Loucy (cell line): ENCODE data around the gene MMS19.

Experiments
- H2AFZ ChIP-seq: fragments of 200-600 bp; sonication (generic); 2 replicates; pipeline ENCODE4 v1.6.0; 2016; ENCODE audit warnings: antibody characterized with exemption, mild to moderate bottlenecking, low read length, moderate library complexity
- H3F3A ChIP-seq: fragments of 200-600 bp; 2 replicates; pipeline ENCODE4 v1.6.0; 2016; ENCODE audit warnings: antibody characterized with exemption, low read depth, mild to moderate bottlenecking
- H3K27me3 ChIP-seq: fragments of 200-600 bp; sonication (generic); 2 replicates; pipeline ENCODE4 v1.6.1; 2014; ENCODE audit warnings: low read length, mild to moderate bottlenecking; ENCODE audit not compliant: insufficient read depth, poor library complexity, severe bottlenecking
- H3K36me3 ChIP-seq: fragments of 200-600 bp; sonication (generic); 2 replicates; pipeline ENCODE4 v1.6.1; 2016; ENCODE audit warnings: low read length; ENCODE audit not compliant: insufficient read depth
- H3K4me1 ChIP-seq: fragments of 200-600 bp; sonication (generic); 2 replicates; pipeline ENCODE4 v1.5.1; 2014; ENCODE audit warnings: low read length, mild to moderate bottlenecking; ENCODE audit not compliant: insufficient read depth, poor library complexity, severe bottlenecking
- H3K4me2 ChIP-seq: fragments of 200-600 bp; sonication (generic); 2 replicates; pipeline ENCODE4 v1.6.0; 2014; ENCODE audit warnings: antibody characterized with exemption, low read length, low read depth, mild to moderate bottlenecking; ENCODE audit not compliant: poor library complexity, severe bottlenecking
- H3K4me3 ChIP-seq: fragments of 200-600 bp; sonication (generic); 2 replicates; pipeline ENCODE4 v1.5.1; 2014; ENCODE audit warnings: low read length, mild to moderate bottlenecking, mixed read lengths; ENCODE audit not compliant: poor library complexity, severe bottlenecking
- H3K79me2 ChIP-seq: fragments of 200-600 bp; sonication (generic); 2 replicates; pipeline ENCODE4 v1.6.1; 2014; ENCODE audit warnings: low read length; ENCODE audit not compliant: insufficient read depth
- H3K9ac ChIP-seq: fragments of 200-600 bp; sonication (generic); 2 replicates; pipeline ENCODE4 v1.6.0; 2014; ENCODE audit warnings: mild to moderate bottlenecking, low read depth, low read length, moderate library complexity; ENCODE audit not compliant: poor library complexity, severe bottlenecking
- H3K9me2 ChIP-seq: fragments of 200-600 bp; sonication (generic); replicated peaks from 2 replicates; pipeline ENCODE4 v1.6.1; 2016; ENCODE audit warnings: low read depth, low read length, mixed read lengths
- H3K9me3 ChIP-seq: fragments of 200-600 bp; sonication (generic); 2 replicates; pipeline ENCODE4 v1.6.1; 2014; ENCODE audit warnings: mild to moderate bottlenecking, antibody characterized with exemption, low read length, low read depth; ENCODE audit not compliant: insufficient read depth
- H4K20me1 ChIP-seq: fragments of 200-600 bp; sonication (generic); 2 replicates; pipeline ENCODE4 v1.6.0; 2014; ENCODE audit warnings: antibody characterized with exemption, low read length, mild to moderate bottlenecking; ENCODE audit not compliant: insufficient read depth, poor library complexity, severe bottlenecking
- CTCF ChIP-seq: fragments of 200-600 bp; sonication (generic); conservative IDR thresholded peaks from 2 replicates; pipeline ENCODE4 v1.5.1; 2014; ENCODE audit warnings: mild to moderate bottlenecking, antibody characterized with exemption, low read length
- EZH2phosphoT487 ChIP-seq: fragments of 200-600 bp; IDR thresholded peaks from 2 replicates; pipeline ENCODE4 v1.6.1; 2018; ENCODE audit warnings: antibody characterized with exemption, mild to moderate bottlenecking, moderate library complexity, borderline replicate concordance

The MMS19 gene

GRCh38 chr10:97518301-97519043 is 20.2 kb upstream of the MMS19 start:
- H4K20me1 ChIP-seq, result no peaks in the 10 kb centered on the region
- H3K27me3 ChIP-seq, result no peaks in the 10 kb centered on the region
- no peaks in the 10 kb centered on the region for H3K9me2 ChIP-seq
- no peak overlapping the region for H2AFZ ChIP-seq
- TF ChIP-seq CTCF (no peak), EZH2phosphoT487 (no peak)
- H3K4me1 ChIP-seq, result no peaks in the 10 kb centered on the region
- H3K36me3 ChIP-seq, result no peaks in the 10 kb centered on the region
- no peak overlapping the region for H3K4me2 ChIP-seq
- H3K79me2 ChIP-seq, result no peaks in the 10 kb centered on the region
- H3K9ac ChIP-seq, result no peak overlapping the region
- no peaks in the 10 kb centered on the region for H3K9me3 ChIP-seq
- H3K4me3 ChIP-seq, result no peak overlapping the region
- H3F3A ChIP-seq, result no peaks in the 10 kb centered on the region

- H3K4me2 ChIP-seq, result no peak overlapping the region
- no peaks in the 10 kb centered on the region for H3K36me3 ChIP-seq
- H3K9me2 ChIP-seq, result no peaks in the 10 kb centered on the region
- no peaks in the 10 kb centered on the region for H3K9me3 ChIP-seq
- H3K4me3 ChIP-seq, result no peak overlapping the region
- H2AFZ ChIP-seq, result no peak overlapping the region
- TF ChIP-seq EZH2phosphoT487 (no peak), CTCF (no peak)
- H3K9ac ChIP-seq, result no peak overlapping the region
- no peaks in the 10 kb centered on the region for H3K27me3 ChIP-seq
- H3K79me2 ChIP-seq, result no peaks in the 10 kb centered on the region
- no peaks in the 10 kb centered on the region for H4K20me1 ChIP-seq
- no peaks in the 10 kb centered on the region for H3F3A ChIP-seq
- no peaks in the 10 kb centered on the region for H3K4me1 ChIP-seq
These were observed 19.6 kb upstream of the MMS19 start for GRCh38 chr10:97517778-97518300.

- no peak for TF ChIP-seq CTCF
- TF ChIP-seq EZH2phosphoT487, result no peak
- Histone ChIP-seq H3K27me3 (no peaks in the 10 kb centered on the region), H3K9me2 (no peaks in the 10 kb centered on the region), H3K4me1 (no peaks in the 10 kb centered on the region), H3K79me2 (no peaks in the 10 kb centered on the region), H3K4me2 (no peak overlapping the region), H3F3A (no peaks in the 10 kb centered on the region), H3K4me3 (no peak overlapping the region), H4K20me1 (no peaks in the 10 kb centered on the region), H3K36me3 (no peaks in the 10 kb centered on the region), H3K9ac (no peak overlapping the region), H3K9me3 (no peaks in the 10 kb centered on the region), H2AFZ (no peak overlapping the region)
These were observed 19.0 kb upstream of the MMS19 start for GRCh38 chr10:97517096-97517750.
